Esophagus (tissue), 2 donors: ENCODE results near the gene CDC6. TPM values are rescaled to one million over a fixed set of nuclear protein-coding genes. Genes with fewer than 3 reads are reported as not detected.
A peak's percentile ranks its signal among the peaks of the same experiment; 100 is the strongest.

Experiments used
- H3K27ac ChIP-seq, 2 donors: one replicate each; pipeline ENCODE4 v1.5.1; 2013; ENCODE audit warnings: low read depth in 2 of 2, mild to moderate bottlenecking in 2 of 2, inconsistent platforms in 1 of 2, low read length in 1 of 2, moderate library complexity in 1 of 2
- H3K27me3 ChIP-seq, 2 donors: one replicate each; pipeline ENCODE4 v1.6.1; 2013; ENCODE audit warnings: low read length in 2 of 2, control low read depth in 1 of 2, mild to moderate bottlenecking in 1 of 2; ENCODE audit not compliant: insufficient read depth in 2 of 2, control insufficient read depth in 1 of 2
- H3K36me3 ChIP-seq, 2 donors: one replicate each; pipeline ENCODE4 v1.6.1; 2013; ENCODE audit warnings: low read length in 1 of 2; ENCODE audit not compliant: control insufficient read depth in 2 of 2, insufficient read depth in 2 of 2
- H3K4me1 ChIP-seq, 2 donors: one replicate each; pipeline ENCODE4 v1.6.1; 2013; ENCODE audit warnings: low read length in 1 of 2; ENCODE audit not compliant: control insufficient read depth in 2 of 2, insufficient read depth in 2 of 2
- H3K4me3 ChIP-seq, 2 donors: one replicate each; pipeline ENCODE4 v1.5.1; 2013; ENCODE audit warnings: low read length in 2 of 2, mild to moderate bottlenecking in 2 of 2, low read depth in 1 of 2, moderate library complexity in 1 of 2
- H3K9me3 ChIP-seq, 2 donors: one replicate each; pipeline ENCODE4 v1.6.1; 2013; ENCODE audit warnings: mild to moderate bottlenecking in 2 of 2, low read depth in 1 of 2, low read length in 1 of 2, moderate library complexity in 1 of 2; ENCODE audit not compliant: control insufficient read depth in 2 of 2, insufficient read depth in 1 of 2
- WGBS, 2 donors: extraction: QIAGEN DNeasy Blood & Tissue Kit; methylation state at CpG; one replicate each; pipeline ENCODE4 v1.1.7; 2013; 5-methylcytosine and 5-hydroxymethylcytosine counted together
- polyA plus RNA-seq, 2 donors: library from polyadenylated mRNA; stranded (reverse); fragments of 200-250 nt; gene quantifications; one replicate each; pipeline ENCODE4 v1.2.3, GENCODE V29; 2013
- donor health status: healthy with polysubstance abuse.
- donor health status: Bipolar disorder and iron deficiency.

The CDC6 gene
- polyA plus RNA-seq, 2 donors = 5.1 to 7.5 TPM

- H3K4me3 ChIP-seq = no peak overlapping the region
- 24% methylated on average over 2 of the region's 2 CpGs for WGBS, 2 donors
- peaks cover 1 to 5% of the 10 kb centered on the region in 2 donors for H3K36me3 ChIP-seq
- H3K27me3 ChIP-seq = no peaks in the 10 kb centered on the region
- peak overlapping the region; percentile 69 to 72 for H3K27ac ChIP-seq
- peaks cover 0 to 2% of the 10 kb centered on the region in 2 donors for H3K4me1 ChIP-seq
- no peaks in the 10 kb centered on the region for H3K9me3 ChIP-seq
These were observed 3.5 kb upstream of the CDC6 start for GRCh38 chr17:40284085-40284713.

GRCh38 chr17:40286473-40286872 is 1.2 kb upstream of the CDC6 start:
- Histone ChIP-seq H3K4me1 (peaks cover 0 to 2% of the 10 kb centered on the region in 2 donors), H3K27me3 (no peaks in the 10 kb centered on the region), H3K36me3 (no peaks in the 10 kb centered on the region), H3K27ac (no peak overlapping the region), H3K9me3 (no peaks in the 10 kb centered on the region), H3K4me3 (no peak overlapping the region)
- WGBS, 2 donors = 90 to 97% methylated on average over 2 of the region's 2 CpGs

- Histone ChIP-seq H3K27ac (peak overlapping the region in 1 of 2 donors; percentile 45), H3K9me3 (no peaks in the 10 kb centered on the region), H3K27me3 (no peaks in the 10 kb centered on the region), H3K4me1 (peaks cover 0 to 2% of the 10 kb centered on the region in 2 donors), H3K4me3 (no peak overlapping the region), H3K36me3 (no peaks in the 10 kb centered on the region)
- 45 to 46% methylated on average over 4 of the region's 4 CpGs for WGBS, 2 donors
These were observed 553 bp upstream of the CDC6 start for GRCh38 chr17:40287159-40287493.

- H3K27ac ChIP-seq = no peak overlapping the region
- no peaks in the 10 kb centered on the region for H3K27me3 ChIP-seq
- H3K36me3 ChIP-seq = no peaks in the 10 kb centered on the region
- H3K9me3 ChIP-seq = no peaks in the 10 kb centered on the region
- peaks cover 0 to 2% of the 10 kb centered on the region in 2 donors for H3K4me1 ChIP-seq
- 48 to 52% methylated on average over 4 of the region's 4 CpGs for WGBS, 2 donors
- no peak overlapping the region for H3K4me3 ChIP-seq
These were observed 3.1 kb downstream of the CDC6 start for GRCh38 chr17:40290629-40291280.

- 83 to 85% methylated on average over 2 of the region's 2 CpGs for WGBS, 2 donors
- Histone ChIP-seq H3K27ac (no peak overlapping the region), H3K36me3 (no peaks in the 10 kb centered on the region), H3K4me3 (no peak overlapping the region), H3K9me3 (no peaks in the 10 kb centered on the region), H3K4me1 (peaks cover 0 to 2% of the 10 kb centered on the region in 2 donors), H3K27me3 (no peaks in the 10 kb centered on the region)
These were observed 3.6 kb downstream of the CDC6 start for GRCh38 chr17:40291281-40291664.

GRCh38 chr17:40293363-40293762 is 5.7 kb downstream of the CDC6 start:
- no peaks in the 10 kb centered on the region for H3K9me3 ChIP-seq
- no peaks in the 10 kb centered on the region for H3K36me3 ChIP-seq
- 81% methylated on average over 1 of the region's 1 CpG for WGBS, 2 donors
- H3K4me1 ChIP-seq = no peaks in the 10 kb centered on the region
- H3K27me3 ChIP-seq = no peaks in the 10 kb centered on the region
- no peak overlapping the region for H3K27ac ChIP-seq
- H3K4me3 ChIP-seq = no peak overlapping the region

GRCh38 chr17:40295488-40296436 is 8.1 kb downstream of the CDC6 start:
- no peaks in the 10 kb centered on the region for H3K9me3 ChIP-seq
- H3K4me3 ChIP-seq = no peak overlapping the region
- no peak overlapping the region for H3K27ac ChIP-seq
- no peaks in the 10 kb centered on the region for H3K4me1 ChIP-seq
- H3K36me3 ChIP-seq = no peaks in the 10 kb centered on the region
- no peaks in the 10 kb centered on the region for H3K27me3 ChIP-seq
- 82 to 83% methylated on average over 5 of the region's 5 CpGs for WGBS, 2 donors

GRCh38 chr17:40297511-40297910 is 9.8 kb downstream of the CDC6 start:
- H3K4me1 ChIP-seq = no peaks in the 10 kb centered on the region
- H3K4me3 ChIP-seq = no peak overlapping the region
- H3K27ac ChIP-seq = no peak overlapping the region
- WGBS, 2 donors = 90 to 95% methylated on average over 2 of the region's 2 CpGs
- H3K36me3 ChIP-seq = no peaks in the 10 kb centered on the region
- H3K9me3 ChIP-seq = no peaks in the 10 kb centered on the region
- no peaks in the 10 kb centered on the region for H3K27me3 ChIP-seq

GRCh38 chr17:40298726-40299125 is 11.0 kb downstream of the CDC6 start:
- WGBS, 2 donors = 62 to 66% methylated on average over 3 of the region's 3 CpGs
- no peak overlapping the region for H3K27ac ChIP-seq
- H3K9me3 ChIP-seq = no peaks in the 10 kb centered on the region
- H3K27me3 ChIP-seq = no peaks in the 10 kb centered on the region
- no peak overlapping the region for H3K4me3 ChIP-seq
- H3K4me1 ChIP-seq = no peaks in the 10 kb centered on the region
- H3K36me3 ChIP-seq = no peaks in the 10 kb centered on the region
